Measurements from ENCODE around the gene TOR1B.

Gene TOR1B

GRCh38 chr9:129845373-129845772, 42.4 kb downstream of the TOR1B start:
- Histone ChIP-seq H3K4me1 (ENCODE audit: low read depth, poor library complexity, severe bottlenecking) (peaks cover 5% of the 10 kb centered on the region), H3K4me2 (no peak overlapping the region), H3K27ac (no peak overlapping the region), H4K20me1 (ENCODE audit: insufficient read depth) (no peaks in the 10 kb centered on the region), H3K36me3 (ENCODE audit: insufficient read depth) (no peaks in the 10 kb centered on the region), H3K9ac (no peak overlapping the region), H2AFZ (ENCODE audit: low read depth) (no peak overlapping the region), H3K79me2 (ENCODE audit: insufficient read depth, low read depth) (no peaks in the 10 kb centered on the region), H3K27me3 (ENCODE audit: insufficient read depth, low read depth) (no peaks in the 10 kb centered on the region), H3K4me3 (IDR thresholded peaks at IDR 0.05; ENCODE audit: insufficient read depth, low read depth, low read length) (no peak overlapping the region)
- no peak for TF ChIP-seq CTCF (conservative IDR thresholded peaks at IDR 0.05; ENCODE audit: low read depth, low read length)

- TF ChIP-seq CTCF (conservative IDR thresholded peaks at IDR 0.05; ENCODE audit: low read depth, low read length) = no peak
- Histone ChIP-seq H3K9ac (no peak overlapping the region), H3K36me3 (ENCODE audit: insufficient read depth) (no peaks in the 10 kb centered on the region), H3K4me1 (ENCODE audit: low read depth, poor library complexity, severe bottlenecking) (peaks cover 5% of the 10 kb centered on the region), H3K27me3 (ENCODE audit: insufficient read depth, low read depth) (no peaks in the 10 kb centered on the region), H3K4me3 (IDR thresholded peaks at IDR 0.05; ENCODE audit: insufficient read depth, low read depth, low read length) (no peak overlapping the region), H2AFZ (ENCODE audit: low read depth) (no peak overlapping the region), H3K79me2 (ENCODE audit: insufficient read depth, low read depth) (no peaks in the 10 kb centered on the region), H3K4me2 (no peak overlapping the region), H3K27ac (no peak overlapping the region), H4K20me1 (ENCODE audit: insufficient read depth) (no peaks in the 10 kb centered on the region)
These were observed 45.9 kb downstream of the TOR1B start for GRCh38 chr9:129848712-129849441.

GRCh38 chr9:129849901-129850300, 46.9 kb downstream of the TOR1B start:
- Histone ChIP-seq H3K27ac (no peak overlapping the region), H3K36me3 (ENCODE audit: insufficient read depth) (no peaks in the 10 kb centered on the region), H3K27me3 (ENCODE audit: insufficient read depth, low read depth) (no peaks in the 10 kb centered on the region), H2AFZ (ENCODE audit: low read depth) (no peak overlapping the region), H3K79me2 (ENCODE audit: insufficient read depth, low read depth) (no peaks in the 10 kb centered on the region), H3K4me2 (no peak overlapping the region), H3K4me3 (IDR thresholded peaks at IDR 0.05; ENCODE audit: insufficient read depth, low read depth, low read length) (no peak overlapping the region), H3K4me1 (ENCODE audit: low read depth, poor library complexity, severe bottlenecking) (peaks cover 5% of the 10 kb centered on the region), H4K20me1 (ENCODE audit: insufficient read depth) (no peaks in the 10 kb centered on the region), H3K9ac (no peak overlapping the region)
- no peak for TF ChIP-seq CTCF (conservative IDR thresholded peaks at IDR 0.05; ENCODE audit: low read depth, low read length)

- H4K20me1 ChIP-seq (ENCODE audit: insufficient read depth) = no peaks in the 10 kb centered on the region; the same call in 1 of the 2 replicates
- no peaks in the 10 kb centered on the region for H3K36me3 ChIP-seq (ENCODE audit: insufficient read depth)
- peaks cover 5% of the 10 kb centered on the region for H3K4me1 ChIP-seq (ENCODE audit: low read depth, poor library complexity, severe bottlenecking)
- no peak overlapping the region for H3K4me3 ChIP-seq (IDR thresholded peaks at IDR 0.05; ENCODE audit: insufficient read depth, low read depth, low read length)
- TF ChIP-seq CTCF (conservative IDR thresholded peaks at IDR 0.05; ENCODE audit: low read depth, low read length) = no peak
- no peak overlapping the region for H2AFZ ChIP-seq (ENCODE audit: low read depth)
- no peaks in the 10 kb centered on the region for H3K27me3 ChIP-seq (ENCODE audit: insufficient read depth, low read depth)
- no peaks in the 10 kb centered on the region for H3K79me2 ChIP-seq (ENCODE audit: insufficient read depth, low read depth)
- H3K27ac ChIP-seq = no peak overlapping the region
- no peak overlapping the region for H3K4me2 ChIP-seq
- no peak overlapping the region for H3K9ac ChIP-seq
These were observed 48.0 kb downstream of the TOR1B start for GRCh38 chr9:129850821-129851550.

All from KMS-11 (cell line).